HUES48 (cell line): Measurements from ENCODE around the gene NR2E1.

Source experiments
- H3K27ac ChIP-seq: one replicate; pipeline ENCODE4 v1.7.0; 2013; ENCODE audit warnings: low read depth, low read length, inconsistent platforms
- H3K27me3 ChIP-seq: 2 replicates; pipeline ENCODE4 v1.6.1; 2013; ENCODE audit warnings: mild to moderate bottlenecking, low read length; ENCODE audit not compliant: control insufficient read depth, insufficient read depth
- H3K36me3 ChIP-seq: 2 replicates; pipeline ENCODE4 v1.6.1; 2013; ENCODE audit warnings: low read length; ENCODE audit not compliant: control insufficient read depth, insufficient read depth
- H3K4me1 ChIP-seq: 2 replicates; pipeline ENCODE4 v1.6.1; 2013; ENCODE audit warnings: mild to moderate bottlenecking, low read length; ENCODE audit not compliant: control insufficient read depth, insufficient read depth
- H3K4me3 ChIP-seq: 2 replicates; pipeline ENCODE4 v1.5.1; 2013; ENCODE audit warnings: mild to moderate bottlenecking, low read depth, low read length
- H3K9ac ChIP-seq: 2 replicates; pipeline ENCODE4 v1.6.1; 2013; ENCODE audit warnings: mild to moderate bottlenecking, low read depth, low read length, moderate library complexity
- H3K9me3 ChIP-seq: 2 replicates; pipeline ENCODE4 v1.6.1; 2013; ENCODE audit warnings: low read length; ENCODE audit not compliant: control insufficient read depth, insufficient read depth

The NR2E1 gene

GRCh38 chr6:108222064-108222463, 56.2 kb downstream of the NR2E1 start:
- Histone ChIP-seq H3K4me3 (no peak overlapping the region), H3K36me3 (peaks cover 33% of the 10 kb centered on the region), H3K27me3 (no peaks in the 10 kb centered on the region), H3K4me1 (peaks cover 12% of the 10 kb centered on the region), H3K27ac (no peak overlapping the region), H3K9ac (no peak overlapping the region), H3K9me3 (no peaks in the 10 kb centered on the region)

- Histone ChIP-seq H3K4me3 (no peak overlapping the region), H3K4me1 (peaks cover 16% of the 10 kb centered on the region), H3K9me3 (no peaks in the 10 kb centered on the region), H3K36me3 (peaks cover 33% of the 10 kb centered on the region), H3K27ac (no peak overlapping the region), H3K27me3 (no peaks in the 10 kb centered on the region), H3K9ac (no peak overlapping the region)
Observed at GRCh38 chr6:108222504-108222903, 56.7 kb downstream of the NR2E1 start.

- Histone ChIP-seq H3K4me3 (no peak overlapping the region; the same call in 1 of the 2 replicates), H3K9me3 (no peaks in the 10 kb centered on the region)
Observed at GRCh38 chr6:108227290-108227689, 61.5 kb downstream of the NR2E1 start.

GRCh38 chr6:108228416-108228815, 62.6 kb downstream of the NR2E1 start:
- H3K27me3 ChIP-seq = no peaks in the 10 kb centered on the region
- H3K27ac ChIP-seq = no peak overlapping the region
- peaks cover 37% of the 10 kb centered on the region for H3K4me1 ChIP-seq
- H3K4me3 ChIP-seq = no peak overlapping the region
- no peaks in the 10 kb centered on the region for H3K9me3 ChIP-seq
- no peaks in the 10 kb centered on the region for H3K36me3 ChIP-seq
- no peak overlapping the region for H3K9ac ChIP-seq

More at GRCh38 chr6:108227290-108227689, 61.5 kb downstream of the NR2E1 start:
- Histone ChIP-seq H3K27ac (peak overlapping the region; percentile 21), H3K9ac (no peak overlapping the region), H3K36me3 (peaks cover 6% of the 10 kb centered on the region), H3K4me1 (peaks cover 28% of the 10 kb centered on the region), H3K27me3 (no peaks in the 10 kb centered on the region)

- no peak overlapping the region for H3K9ac ChIP-seq
- H3K27me3 ChIP-seq = no peaks in the 10 kb centered on the region
- H3K36me3 ChIP-seq = no peaks in the 10 kb centered on the region
- no peaks in the 10 kb centered on the region for H3K9me3 ChIP-seq
- H3K4me3 ChIP-seq = no peak overlapping the region
- H3K4me1 ChIP-seq = peaks cover 16% of the 10 kb centered on the region
- no peak overlapping the region for H3K27ac ChIP-seq
Observed at GRCh38 chr6:108235127-108235526, 69.3 kb downstream of the NR2E1 start.

GRCh38 chr6:108236791-108237190, 71.0 kb downstream of the NR2E1 start:
- Histone ChIP-seq H3K4me1 (peaks cover 11% of the 10 kb centered on the region), H3K27ac (no peak overlapping the region), H3K9me3 (no peaks in the 10 kb centered on the region), H3K36me3 (no peaks in the 10 kb centered on the region), H3K4me3 (no peak overlapping the region), H3K27me3 (no peaks in the 10 kb centered on the region), H3K9ac (no peak overlapping the region)

- Histone ChIP-seq H3K36me3 (no peaks in the 10 kb centered on the region), H3K27ac (no peak overlapping the region), H3K4me1 (no peaks in the 10 kb centered on the region), H3K9ac (no peak overlapping the region), H3K4me3 (no peak overlapping the region), H3K9me3 (peaks cover 4% of the 10 kb centered on the region; the same call in 1 of the 2 replicates), H3K27me3 (no peaks in the 10 kb centered on the region)
Observed at GRCh38 chr6:108238322-108238721, 72.5 kb downstream of the NR2E1 start.
